GOT3 (cell line): ENCODE data around the gene SUSD6.

Experiments used
- DNase-seq: peaks from one replicate; lab custom pipeline; 2025; ENCODE audit warnings: mixed read lengths; lab: John Stamatoyannopoulos, UW

Gene SUSD6

DNA sequence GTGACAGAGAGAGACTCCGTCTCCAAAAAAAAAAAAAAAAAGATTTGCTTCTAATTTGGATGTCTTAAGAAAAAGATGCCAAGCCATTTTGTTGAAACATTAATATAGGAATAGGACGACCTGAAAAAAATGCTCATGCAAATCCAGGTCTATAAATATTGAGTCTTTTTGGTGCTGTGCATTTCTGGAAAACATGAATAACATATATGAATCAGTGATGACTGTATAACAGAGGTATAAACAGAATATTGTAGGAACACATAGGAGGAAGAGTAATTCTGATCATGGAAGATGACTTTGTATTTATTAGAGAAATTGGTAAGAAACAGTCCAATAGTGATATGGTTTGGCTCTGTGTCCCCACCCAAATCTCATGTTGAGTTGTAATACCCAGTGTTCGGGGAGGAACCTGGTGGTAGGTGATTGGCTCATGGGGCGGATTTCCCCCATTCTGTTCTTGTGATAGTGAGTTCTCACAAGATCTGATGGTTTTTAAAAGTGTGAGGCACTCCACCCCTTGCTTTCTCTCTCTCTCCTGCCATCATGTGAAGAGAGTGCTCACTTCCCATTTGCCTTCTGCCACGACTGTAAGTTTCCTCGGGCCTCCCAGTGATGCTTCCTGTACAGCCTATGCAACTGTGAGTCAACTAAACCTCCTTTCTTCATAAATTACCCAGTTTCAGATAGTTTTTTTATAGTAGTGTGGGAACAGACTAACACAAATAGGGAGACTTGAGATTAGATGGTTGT, 152.5 kb downstream of the SUSD6 start:
- no peak for DNase-seq
